Measurements from ENCODE around the gene TOM1L2. TPM values are rescaled to one million over a fixed set of nuclear protein-coding genes. Genes with fewer than 3 reads are reported as not detected.
"Not testable (repeated sequence)": the region's sequence is repeated elsewhere in the genome, so short reads cannot be mapped to it uniquely, and the experiment has no call there.

The TOM1L2 gene
- total RNA-seq, 1 experiment from 2014 or later = 34.2 TPM

DNA sequence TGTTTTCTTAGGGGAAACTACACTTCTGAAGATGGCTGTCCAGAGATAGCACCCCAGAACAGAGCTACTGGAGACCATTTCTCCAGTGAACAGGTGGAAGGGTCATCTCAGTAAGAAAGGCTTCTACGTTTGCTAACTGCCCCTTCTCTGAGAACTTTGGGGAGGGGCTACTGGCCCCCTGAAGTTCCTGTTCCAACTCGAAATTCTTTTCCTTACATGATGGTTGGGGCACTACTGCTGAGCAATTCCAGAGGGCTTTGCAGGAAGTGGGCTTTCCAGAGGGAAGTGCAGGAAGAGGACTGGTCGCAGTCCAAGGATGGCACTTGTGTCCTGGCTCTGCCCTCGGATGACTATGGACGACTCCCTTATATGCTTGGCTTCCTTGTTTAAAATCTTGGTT, 31.2 kb downstream of the TOM1L2 start:
- ChIA-PET CTCF (interaction anchor here (0.6 to 0.9 kb wide), 4 partner anchors 17 to 259 kb away, joined by 3 to 4 read pairs (median 3); no protein-coding TSS in a partner anchor), POLR2A (interaction anchor here (1.1 kb wide), 1 partner anchor 31 kb away, joined by 4 read pairs; the partner anchor contains the start of genes DRC3 and TOM1L2)
- Mint-ChIP-seq H3K36me3 (ENCODE audit: insufficient read depth, unreplicated experiment) (no peaks in the 10 kb centered on the region), H3K4me1 (ENCODE audit: insufficient read depth, unreplicated experiment) (peaks cover 52% of the 10 kb centered on the region), H3K27me3 (ENCODE audit: insufficient read depth, unreplicated experiment) (no peaks in the 10 kb centered on the region), H3K27ac (ENCODE audit: low read depth, unreplicated experiment) (no peak overlapping the region), H3K9me3 (ENCODE audit: unreplicated experiment) (no peaks in the 10 kb centered on the region), H3K4me3 (ENCODE audit: unreplicated experiment) (no peak overlapping the region)
- DNase-seq (ENCODE audit: unreplicated experiment) = no peak
- no TSS peak for BruUV-seq (replicated peaks)
- intact Hi-C loops (cut with micrococcal nuclease) = no loop called here
- TF ChIP-seq, protein P1, sequence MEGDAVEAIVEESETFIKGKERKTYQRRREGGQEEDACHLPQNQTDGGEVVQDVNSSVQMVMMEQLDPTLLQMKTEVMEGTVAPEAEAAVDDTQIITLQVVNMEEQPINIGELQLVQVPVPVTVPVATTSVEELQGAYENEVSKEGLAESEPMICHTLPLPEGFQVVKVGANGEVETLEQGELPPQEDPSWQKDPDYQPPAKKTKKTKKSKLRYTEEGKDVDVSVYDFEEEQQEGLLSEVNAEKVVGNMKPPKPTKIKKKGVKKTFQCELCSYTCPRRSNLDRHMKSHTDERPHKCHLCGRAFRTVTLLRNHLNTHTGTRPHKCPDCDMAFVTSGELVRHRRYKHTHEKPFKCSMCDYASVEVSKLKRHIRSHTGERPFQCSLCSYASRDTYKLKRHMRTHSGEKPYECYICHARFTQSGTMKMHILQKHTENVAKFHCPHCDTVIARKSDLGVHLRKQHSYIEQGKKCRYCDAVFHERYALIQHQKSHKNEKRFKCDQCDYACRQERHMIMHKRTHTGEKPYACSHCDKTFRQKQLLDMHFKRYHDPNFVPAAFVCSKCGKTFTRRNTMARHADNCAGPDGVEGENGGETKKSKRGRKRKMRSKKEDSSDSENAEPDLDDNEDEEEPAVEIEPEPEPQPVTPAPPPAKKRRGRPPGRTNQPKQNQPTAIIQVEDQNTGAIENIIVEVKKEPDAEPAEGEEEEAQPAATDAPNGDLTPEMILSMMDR (IDR thresholded peaks at IDR 0.05; ENCODE audit: unreplicated experiment) = no peak

DNA sequence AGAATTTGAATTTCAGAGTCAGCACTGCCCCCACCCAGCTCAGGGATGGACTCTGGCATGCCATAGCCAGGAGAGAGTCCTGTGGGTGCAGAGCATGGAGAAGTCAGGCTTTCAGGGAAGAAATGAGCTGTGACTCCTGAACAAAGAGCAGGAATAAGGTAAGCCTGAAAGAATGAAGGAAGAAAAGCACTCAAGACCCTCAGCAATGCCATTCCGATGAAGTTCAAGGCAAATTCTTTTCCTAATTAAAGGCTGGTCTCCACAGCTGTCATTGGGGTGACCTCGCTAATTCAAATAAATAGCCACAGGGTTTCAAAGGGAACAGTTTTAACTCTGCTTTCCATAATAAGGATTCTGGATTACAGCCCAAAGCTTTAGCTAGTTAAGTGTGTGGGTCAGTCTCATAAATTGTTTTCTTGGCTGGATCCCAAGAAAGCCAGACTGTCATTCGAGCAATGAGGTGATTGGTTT, 31.7 kb downstream of the TOM1L2 start:
- H3K4me1 Mint-ChIP-seq (ENCODE audit: insufficient read depth, unreplicated experiment) = peaks cover 57% of the 10 kb centered on the region
- CTCF ChIA-PET = interaction anchor here (0.6 to 0.9 kb wide), 4 partner anchors 16 to 258 kb away, joined by 3 to 4 read pairs (median 3); no protein-coding TSS in a partner anchor
- no peak overlapping the region for H3K4me3 Mint-ChIP-seq (ENCODE audit: unreplicated experiment)
- no TSS peak for BruUV-seq (replicated peaks)
- H3K36me3 Mint-ChIP-seq (ENCODE audit: insufficient read depth, unreplicated experiment) = no peaks in the 10 kb centered on the region
- H3K9me3 Mint-ChIP-seq (ENCODE audit: unreplicated experiment) = no peaks in the 10 kb centered on the region
- intact Hi-C loops (cut with micrococcal nuclease) = no loop called here
- TF ChIP-seq, protein P1 (IDR thresholded peaks at IDR 0.05; ENCODE audit: unreplicated experiment) = no peak
- POLR2A ChIA-PET = interaction anchor here (0.6 to 1.1 kb wide), 2 partner anchors 32 to 818 kb away, joined by 3 to 4 read pairs; partner anchors contain the start of genes DRC3 and TOM1L2
- no peak for DNase-seq (ENCODE audit: unreplicated experiment)
- no peaks in the 10 kb centered on the region for H3K27me3 Mint-ChIP-seq (ENCODE audit: insufficient read depth, unreplicated experiment)
- H3K27ac Mint-ChIP-seq (ENCODE audit: low read depth, unreplicated experiment) = no peak overlapping the region

DNA sequence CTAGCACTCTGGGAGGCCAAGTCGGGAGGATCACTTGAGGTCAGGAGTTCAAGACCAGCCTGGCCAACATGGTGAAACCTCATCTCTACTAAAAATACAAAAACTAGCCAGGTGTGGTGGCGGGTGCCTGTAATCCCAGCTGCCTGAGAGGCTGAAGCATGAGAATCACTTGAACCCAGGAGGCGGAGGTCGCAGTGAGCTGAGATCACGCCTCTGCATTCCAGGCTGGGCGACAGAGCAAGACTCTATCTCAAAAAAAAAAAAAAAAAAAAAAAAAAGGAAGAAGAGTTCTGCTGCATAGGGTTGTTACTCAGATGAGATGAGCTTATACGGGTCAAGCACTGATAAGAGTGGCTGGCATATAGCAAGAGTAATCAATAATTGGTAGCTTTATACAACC, 32.3 kb downstream of the TOM1L2 start:
- POLR2A ChIA-PET = interaction anchor here (0.6 kb wide), 1 partner anchor 817 kb away, joined by 3 read pairs; no protein-coding TSS in a partner anchor
- H3K9me3 Mint-ChIP-seq (ENCODE audit: unreplicated experiment); H3K27me3 Mint-ChIP-seq (ENCODE audit: insufficient read depth, unreplicated experiment); CTCF ChIA-PET; intact Hi-C loops (cut with micrococcal nuclease); H3K27ac Mint-ChIP-seq (ENCODE audit: low read depth, unreplicated experiment); DNase-seq (ENCODE audit: unreplicated experiment); H3K36me3 Mint-ChIP-seq (ENCODE audit: insufficient read depth, unreplicated experiment); H3K4me3 Mint-ChIP-seq (ENCODE audit: unreplicated experiment); BruUV-seq (replicated peaks): not testable (repeated sequence)
- peaks cover 62% of the 10 kb centered on the region for H3K4me1 Mint-ChIP-seq (ENCODE audit: insufficient read depth, unreplicated experiment)

DNA sequence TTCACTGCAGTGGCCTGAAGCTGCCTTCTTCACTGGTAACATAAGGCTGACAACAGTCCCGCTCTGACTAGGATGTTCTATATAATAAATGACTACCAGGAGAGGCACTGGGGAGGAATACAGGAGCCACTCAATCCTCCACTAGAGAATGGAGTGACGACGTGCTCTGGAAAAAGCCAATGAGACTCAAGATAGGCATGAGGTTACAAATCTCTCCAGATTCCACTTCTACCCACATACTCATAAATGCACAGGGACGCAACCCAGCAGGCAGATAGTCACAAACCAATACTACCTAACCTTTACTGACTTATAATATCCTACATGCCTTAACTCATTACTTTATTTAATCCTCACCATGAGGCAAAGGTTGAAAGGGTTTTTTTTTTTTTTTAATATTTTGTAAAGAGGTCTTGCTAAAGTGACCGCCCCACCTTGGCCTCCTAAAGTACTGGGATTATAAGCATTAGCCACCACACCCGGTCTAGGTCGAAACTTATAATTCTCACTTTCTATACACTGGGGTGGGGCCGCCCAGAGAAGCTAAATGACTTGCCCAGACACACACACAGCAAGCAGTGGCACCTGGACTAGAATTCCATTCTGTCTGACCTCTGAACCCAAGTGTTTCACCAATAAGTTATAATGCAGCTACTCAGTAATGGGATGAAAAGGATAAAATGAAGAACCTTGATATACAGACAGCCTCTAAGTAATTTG, 33.7 kb downstream of the TOM1L2 start:
- DNase-seq (ENCODE audit: unreplicated experiment) = peak; percentile 14
- Mint-ChIP-seq H3K4me1 (ENCODE audit: insufficient read depth, unreplicated experiment) (peaks cover 58% of the 10 kb centered on the region), H3K4me3 (ENCODE audit: unreplicated experiment) (no peak overlapping the region), H3K27me3 (ENCODE audit: insufficient read depth, unreplicated experiment) (no peaks in the 10 kb centered on the region), H3K9me3 (ENCODE audit: unreplicated experiment) (no peaks in the 10 kb centered on the region), H3K27ac (ENCODE audit: low read depth, unreplicated experiment) (peak overlapping the region; percentile 66), H3K36me3 (ENCODE audit: insufficient read depth, unreplicated experiment) (no peaks in the 10 kb centered on the region)
- TF ChIP-seq, protein P1 (IDR thresholded peaks at IDR 0.05; ENCODE audit: unreplicated experiment) = no peak
- BruUV-seq (replicated peaks) = no TSS peak
- ChIA-PET POLR2A (interaction anchor here (0.9 kb wide), 1 partner anchor 10 kb away, joined by 3 read pairs; no protein-coding TSS in a partner anchor), CTCF (no interaction called here)
- intact Hi-C loops (cut with micrococcal nuclease) = no loop called here

Measured in MCF 10A (cell line).